CMK (cell line): Measurements from ENCODE around the gene KRT38.
"Not testable (repeated sequence)": the region's sequence is repeated elsewhere in the genome, so short reads cannot be mapped to it uniquely, and the experiment has no call there.

Experiments used
- DNase-seq: peaks from one replicate; pipeline ENCODE4 v3.0.0-alpha.2; 2010; ENCODE audit warnings: low read depth

KRT38 gene

DNA sequence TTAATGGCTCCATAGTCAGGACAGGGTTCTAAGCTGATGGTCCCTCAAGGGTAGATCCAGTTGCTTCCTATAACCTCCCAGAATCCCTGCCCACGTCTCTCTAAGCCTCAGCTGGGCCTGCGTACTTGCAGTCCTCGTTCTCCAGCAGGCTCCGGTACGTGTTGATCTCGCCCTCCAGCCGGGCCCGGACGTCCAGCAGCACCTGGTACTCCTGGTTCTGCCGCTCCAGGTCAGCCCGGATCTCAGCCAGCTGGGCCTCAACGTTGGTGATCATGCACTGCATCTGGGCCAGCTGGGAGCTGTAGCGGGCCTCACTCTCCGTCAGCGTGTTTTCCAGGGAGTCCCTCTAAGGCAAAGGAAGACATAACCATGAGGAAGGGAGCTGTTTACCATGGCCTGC is 21.9 kb upstream of the KRT38 start:
- DNase-seq = no peak

DNA sequence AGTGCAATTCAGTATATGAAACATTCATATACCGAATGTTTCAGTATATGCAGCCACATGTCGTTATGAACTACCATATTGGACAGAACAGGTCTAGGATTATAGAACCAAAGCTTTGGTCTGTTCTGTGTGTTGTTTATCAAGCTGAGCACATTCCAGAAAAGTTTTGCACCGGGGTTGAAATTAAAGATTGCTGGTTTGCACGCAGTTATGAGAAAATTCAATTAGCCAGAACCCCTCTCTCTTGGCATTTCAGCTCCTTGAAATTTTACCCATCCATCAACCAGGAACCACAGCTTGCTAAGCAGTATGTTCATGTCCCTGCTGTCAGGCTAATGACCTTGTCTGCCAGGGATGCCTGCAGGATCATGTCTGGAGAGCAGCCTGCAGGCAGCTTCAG is 16.9 kb upstream of the KRT38 start:
- no peak for DNase-seq

DNA sequence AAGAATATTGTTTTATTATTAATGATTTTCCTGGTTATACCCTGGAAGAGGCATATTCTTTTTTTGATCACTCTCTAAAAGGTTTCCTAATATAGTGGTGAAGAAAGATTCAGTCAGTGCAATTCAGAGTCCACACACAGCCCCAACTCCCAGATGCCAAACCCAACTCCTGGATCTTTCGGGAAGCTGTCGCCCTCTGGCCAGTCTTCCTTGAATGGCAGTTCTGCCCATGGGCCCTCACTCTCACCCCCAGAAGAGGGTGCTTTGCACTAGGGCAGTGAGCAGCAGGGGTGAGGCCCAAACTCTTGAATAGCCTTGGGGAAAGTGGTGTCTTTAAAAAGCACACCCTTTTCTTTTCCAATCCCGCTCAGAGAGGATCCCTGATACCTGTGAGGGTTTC is 15.4 kb upstream of the KRT38 start:
- DNase-seq = no peak

DNA sequence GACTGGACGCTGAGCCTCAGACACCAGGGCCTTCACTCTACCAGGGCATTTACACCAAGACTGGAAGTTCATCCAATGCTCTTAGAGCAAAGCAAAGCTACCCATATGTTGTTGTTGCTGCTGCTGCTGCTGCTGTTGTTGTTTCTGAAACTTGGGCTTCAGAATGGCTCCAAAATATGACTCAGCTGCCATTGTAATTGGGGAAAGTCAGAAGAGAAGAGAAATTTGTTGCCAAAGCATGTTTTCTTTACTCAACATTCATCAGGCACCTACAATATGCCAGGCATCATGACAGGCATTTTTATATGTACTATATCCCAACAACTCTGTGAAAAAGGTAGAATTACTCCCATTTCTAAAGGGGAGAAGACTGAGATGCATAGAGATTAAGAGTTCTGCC is 14.5 kb upstream of the KRT38 start:
- no peak for DNase-seq

DNA sequence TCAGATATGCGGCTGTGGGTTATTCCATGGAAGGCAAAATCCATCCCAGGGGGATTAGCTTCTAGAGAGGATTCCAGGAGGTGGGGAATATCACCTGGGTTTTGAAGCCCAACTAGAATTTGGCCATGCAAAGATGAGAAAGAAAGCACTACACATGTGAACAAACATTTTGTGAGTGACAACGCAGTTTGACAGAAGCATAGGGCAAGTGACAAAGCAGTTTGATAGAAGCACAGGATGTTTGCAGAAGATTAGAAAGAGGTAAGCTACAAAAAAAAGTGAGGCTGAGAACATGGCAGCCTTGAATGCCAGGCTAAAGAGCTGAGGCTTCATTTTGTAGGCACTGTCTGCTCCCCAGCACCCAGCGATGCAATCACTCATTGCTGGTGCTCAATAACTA is 12.3 kb upstream of the KRT38 start:
- no peak for DNase-seq

DNA sequence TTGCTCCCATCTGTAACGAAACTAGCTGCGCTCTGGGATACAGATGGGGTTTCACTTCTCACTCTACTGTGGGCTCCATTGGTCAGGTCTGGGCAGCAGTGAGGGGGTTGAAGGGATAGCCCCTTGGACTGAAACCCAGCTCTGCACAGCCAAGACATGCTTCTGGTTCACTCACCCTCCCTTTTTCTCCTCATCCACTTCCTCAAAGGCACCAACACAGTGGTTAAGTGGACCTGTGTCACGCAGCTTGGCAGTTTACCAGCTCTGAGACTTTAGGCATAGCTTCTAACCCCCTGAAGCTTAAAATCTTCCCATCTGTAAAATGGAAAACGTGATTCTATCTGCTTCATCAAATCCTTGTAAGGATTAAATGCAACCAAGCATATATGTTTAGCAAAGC is 11.5 kb upstream of the KRT38 start:
- DNase-seq = no peak

DNA sequence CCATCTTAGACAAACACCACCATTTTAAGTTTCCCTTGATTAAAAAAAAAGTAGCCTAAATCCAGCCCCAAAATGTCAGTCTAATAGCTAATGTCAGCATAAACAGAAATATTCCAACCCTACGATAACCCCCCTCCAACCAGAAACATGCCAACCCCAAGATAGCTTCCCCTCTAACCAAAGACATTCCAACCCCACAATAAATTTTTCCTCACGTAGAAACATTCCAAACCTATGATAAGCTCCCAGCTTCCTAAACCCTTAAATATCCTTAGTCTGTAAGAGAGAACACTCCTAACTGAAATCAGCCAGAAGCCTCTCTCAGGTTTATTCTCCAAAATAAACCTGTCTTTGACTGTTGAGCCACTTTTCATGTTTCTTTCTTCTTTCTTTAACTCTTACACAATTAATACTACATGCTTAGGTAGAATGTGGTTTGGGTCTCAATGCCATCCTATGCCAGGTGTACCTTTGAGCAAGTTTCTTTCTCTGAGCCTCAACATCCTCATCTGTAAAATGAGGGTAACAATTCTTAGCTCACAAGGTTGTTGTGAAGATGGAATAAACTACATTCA is 10.5 kb upstream of the KRT38 start:
- DNase-seq = no peak

DNA sequence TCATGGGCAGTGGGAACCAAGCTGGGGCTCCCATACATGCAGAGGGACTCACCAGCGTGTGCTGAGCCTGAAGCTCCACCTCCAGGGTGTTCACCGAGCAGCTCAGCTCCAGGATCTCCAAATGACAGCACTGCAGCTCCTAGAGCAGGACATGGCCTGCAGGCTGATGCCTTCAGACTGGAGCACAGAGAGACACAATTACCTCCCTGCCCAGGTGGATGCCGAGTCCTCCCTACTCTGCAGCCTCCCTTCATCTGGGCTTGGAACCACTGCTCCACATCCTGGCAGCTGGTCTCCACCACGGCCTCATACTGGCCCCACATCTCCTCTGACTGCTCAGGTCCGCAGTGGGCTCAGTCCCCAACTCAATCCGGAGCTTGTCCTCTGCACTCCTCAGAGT is 8.2 kb upstream of the KRT38 start:
- DNase-seq = no peak

DNA sequence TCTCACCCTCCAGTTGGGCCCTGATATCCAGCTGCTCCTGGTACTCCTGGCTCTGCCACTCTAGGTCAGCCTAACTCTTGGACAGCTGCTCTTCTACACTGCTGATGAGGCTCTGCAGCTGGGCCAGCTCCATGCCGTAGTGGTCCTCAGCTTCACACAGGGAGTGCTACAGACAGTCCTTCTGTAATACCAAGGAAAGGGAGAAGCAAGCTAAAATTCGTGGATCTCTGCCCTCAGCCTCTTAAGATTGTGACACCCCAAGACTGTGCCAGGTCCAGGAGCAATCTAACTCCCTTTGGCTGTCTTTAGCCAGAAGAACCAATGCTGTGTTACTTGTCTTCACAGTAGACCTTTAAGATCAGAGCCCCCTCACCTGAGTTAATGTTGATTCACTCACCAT is 7.7 kb upstream of the KRT38 start:
- DNase-seq = no peak

DNA sequence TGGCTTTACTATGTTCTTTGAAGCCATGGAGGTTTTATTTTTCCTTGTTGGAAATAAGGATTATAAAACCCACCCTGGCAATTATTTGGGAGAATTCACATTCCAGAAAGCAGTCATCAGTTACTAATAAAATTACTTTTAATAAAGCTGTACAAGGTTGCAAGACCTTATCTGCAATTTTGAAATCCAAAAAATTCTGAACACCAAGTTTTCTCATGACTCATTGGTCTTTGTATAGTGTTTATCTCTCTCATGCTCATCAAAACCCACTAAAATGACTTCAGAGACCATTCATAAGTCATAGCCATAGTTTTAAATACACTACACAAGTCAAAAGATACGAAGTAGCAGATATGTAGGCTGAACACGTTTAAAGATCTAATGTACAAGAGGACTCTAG is 6.0 kb upstream of the KRT38 start:
- DNase-seq = no peak

DNA sequence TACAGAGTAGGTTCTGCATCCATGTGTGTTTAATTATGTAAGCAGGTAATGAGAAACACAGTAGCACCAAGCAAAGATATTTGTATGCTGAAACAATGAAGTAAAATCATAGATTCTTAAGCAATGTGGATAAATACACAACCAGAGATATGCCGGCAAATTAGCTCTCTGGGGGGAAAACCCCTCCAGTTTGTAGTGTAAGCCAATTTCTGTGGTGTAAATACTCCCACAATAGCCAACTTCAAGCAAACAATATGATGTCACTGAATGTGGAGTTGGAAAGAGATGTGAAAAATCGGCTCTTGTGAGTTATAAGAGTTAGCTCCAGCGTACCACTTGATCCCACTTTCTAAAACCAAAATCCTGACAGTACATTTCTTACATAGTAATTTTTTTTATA is 3.9 kb upstream of the KRT38 start:
- DNase-seq = no peak

DNA sequence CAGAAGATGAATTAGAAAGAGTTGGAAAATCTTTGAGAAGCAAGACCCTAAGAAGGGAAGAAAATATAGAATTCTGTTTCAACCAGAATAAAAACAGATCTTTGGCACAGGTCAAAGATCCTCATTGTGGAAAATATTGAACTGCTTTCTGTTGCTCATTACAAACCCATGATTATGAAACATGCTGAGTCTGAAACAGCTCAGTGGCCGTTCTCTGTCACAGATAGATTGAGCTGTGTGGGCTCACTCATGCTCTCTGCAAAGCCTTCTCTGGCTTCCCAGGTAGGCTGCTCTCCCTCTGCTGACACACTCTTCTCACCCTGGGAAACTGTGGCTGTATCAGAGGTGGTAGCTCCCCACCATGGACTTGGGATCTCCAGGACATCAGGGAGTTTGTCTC is 3.4 kb upstream of the KRT38 start:
- no peak for DNase-seq

DNA sequence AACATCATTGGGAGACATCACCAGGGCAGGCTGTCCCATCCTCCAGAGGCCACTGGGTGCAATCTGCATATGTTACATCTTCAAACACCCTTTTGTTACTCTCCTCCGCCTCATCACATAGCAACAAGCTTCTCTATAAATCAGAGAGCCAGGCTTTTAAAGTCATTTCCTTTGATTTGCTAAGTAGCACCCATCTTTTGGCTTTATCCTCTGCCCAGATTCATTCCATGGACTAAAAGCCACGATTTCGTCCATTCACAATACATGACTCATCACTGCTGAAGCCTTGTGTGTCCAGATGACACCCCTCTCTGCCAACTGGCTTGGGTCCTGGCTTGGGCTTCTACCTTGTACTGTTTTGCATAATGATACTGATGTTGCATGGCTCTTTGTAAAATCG is 2.0 kb upstream of the KRT38 start:
- no peak for DNase-seq

DNA sequence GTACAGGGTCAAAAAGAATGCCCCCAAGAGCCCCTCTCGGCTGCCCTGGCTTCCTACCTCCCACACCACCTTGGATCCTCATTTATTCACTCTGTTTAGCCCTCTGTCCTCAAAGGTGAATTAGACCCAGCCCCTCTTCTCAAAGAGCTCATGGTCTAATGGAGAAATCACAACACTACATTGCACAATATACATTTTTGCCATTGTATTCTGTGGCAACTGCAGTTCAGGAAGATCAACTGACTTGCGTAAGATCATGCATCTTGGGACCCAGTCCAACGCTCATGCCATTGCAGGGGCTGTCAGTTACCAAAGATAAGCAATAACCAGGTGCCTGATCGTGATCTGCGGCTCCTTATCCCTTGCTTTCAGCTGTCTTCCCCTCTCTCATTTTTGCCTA is 1.4 kb downstream of the KRT38 start:
- no peak for DNase-seq

DNA sequence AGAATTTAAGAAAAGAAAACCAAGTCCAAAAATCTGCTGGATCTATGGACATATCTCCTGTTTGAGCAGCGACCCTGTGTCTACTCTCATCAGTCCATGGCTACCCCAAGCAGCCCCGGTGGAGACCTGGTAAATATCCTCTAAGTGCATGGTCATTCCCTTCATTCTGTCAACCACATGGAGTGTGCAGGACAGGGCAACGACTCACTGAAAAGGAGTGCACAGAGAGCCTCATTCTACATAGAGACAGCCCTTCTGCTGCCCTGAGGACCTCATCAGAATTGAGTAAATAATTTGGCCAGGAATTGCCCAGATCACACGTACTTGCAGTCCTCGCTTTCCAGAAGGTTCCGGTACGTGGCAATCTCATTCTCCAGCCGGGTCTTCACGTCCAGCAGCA is 3.0 kb downstream of the KRT38 start:
- no peak for DNase-seq

DNA sequence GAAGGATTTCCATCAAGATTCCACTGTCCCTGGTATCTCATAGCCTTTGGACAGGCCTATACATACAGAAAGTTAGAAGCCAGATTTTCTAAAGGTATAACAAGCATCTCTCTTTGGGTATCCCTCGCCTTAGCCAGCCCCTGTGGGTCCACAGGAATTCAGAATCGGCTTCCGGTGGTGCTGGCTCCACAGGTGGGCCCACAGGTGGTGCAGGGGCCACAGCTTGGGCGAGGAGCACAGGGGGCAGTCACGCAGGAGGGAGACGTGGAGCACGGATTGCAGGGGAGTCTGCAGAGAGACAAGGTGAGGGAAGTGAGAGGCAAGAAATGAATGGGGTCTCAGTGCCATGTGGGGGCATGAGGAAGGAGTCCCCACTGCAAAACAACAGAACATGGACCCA is 3.5 kb downstream of the KRT38 start:
- no peak for DNase-seq

DNA sequence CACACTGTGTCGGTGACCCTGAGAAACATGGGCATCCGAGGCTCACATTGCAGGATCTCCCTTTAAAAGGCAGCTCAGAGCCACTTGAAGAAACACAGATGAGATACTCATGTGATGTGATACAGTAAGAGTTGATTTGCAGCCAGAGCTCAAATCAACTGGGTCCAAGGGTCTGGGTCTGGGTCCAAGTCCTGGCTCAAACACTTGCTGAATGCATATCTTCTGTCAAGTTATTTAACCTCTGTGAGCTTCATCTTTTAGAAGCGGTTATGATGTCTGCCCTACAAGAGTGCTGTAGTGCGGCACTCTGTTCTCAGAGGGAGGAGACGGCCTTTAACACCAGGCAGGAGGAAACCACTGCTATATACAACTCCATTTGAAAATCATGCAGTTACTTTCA is 6.4 kb downstream of the KRT38 start:
- no peak for DNase-seq

DNA sequence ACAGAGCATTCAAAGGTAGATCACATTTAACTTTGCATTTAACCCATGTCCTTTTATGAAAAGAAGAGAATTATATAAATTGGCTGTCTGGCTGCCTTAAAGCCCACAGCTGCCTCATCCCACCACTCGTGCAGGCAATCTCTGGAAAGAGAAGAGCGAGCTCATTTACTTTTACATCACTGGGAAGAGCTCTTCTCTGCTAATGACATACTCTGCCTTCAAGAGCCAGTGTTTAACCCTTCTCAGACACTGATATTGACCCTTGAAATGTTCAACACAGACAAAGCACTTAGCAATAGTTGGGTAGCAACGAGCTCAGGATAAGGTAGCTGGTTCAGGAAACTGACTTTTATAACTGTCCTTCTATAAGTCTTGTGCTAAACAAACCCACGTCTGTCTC is 6.8 kb downstream of the KRT38 start:
- DNase-seq = no peak

DNA sequence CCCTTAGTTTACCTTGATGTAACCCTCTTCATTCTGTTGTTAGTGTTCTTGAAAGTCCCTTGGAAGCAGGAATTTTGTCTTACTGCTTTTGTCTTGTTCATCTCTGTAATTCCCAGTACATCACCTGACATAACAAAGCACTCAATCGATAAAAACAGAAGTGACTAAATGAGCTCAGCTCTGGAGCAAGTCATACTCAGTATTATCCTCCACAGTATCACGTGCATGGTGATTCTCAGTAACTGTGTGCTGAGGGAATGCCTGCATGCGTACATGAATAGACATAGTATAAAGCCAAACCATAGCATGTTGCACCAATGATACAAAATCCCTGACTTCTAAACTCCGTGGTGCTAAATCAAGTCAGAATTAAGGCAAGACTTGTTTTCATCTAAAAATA is 7.2 kb downstream of the KRT38 start:
- no peak for DNase-seq

DNA sequence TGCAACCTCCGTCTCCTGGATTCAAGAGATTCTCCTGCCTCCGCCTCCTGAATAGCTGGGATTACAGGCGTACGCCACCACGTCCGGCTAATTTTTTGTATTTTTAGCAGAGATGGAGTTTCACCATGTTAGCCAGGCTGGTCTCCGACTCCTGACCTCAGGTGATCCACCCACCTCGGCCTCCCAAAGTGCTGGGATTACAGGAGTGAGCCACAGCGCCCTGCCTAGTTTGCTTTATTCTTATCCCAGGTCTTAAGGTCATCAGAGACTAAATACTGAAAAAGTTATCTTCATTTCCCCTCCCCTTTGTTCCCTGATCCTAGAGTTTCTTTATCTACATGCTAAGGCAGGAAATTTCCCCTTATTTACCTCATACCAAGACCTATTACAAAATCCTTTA is 10.4 kb downstream of the KRT38 start:
- not testable (repeated sequence) for DNase-seq

DNA sequence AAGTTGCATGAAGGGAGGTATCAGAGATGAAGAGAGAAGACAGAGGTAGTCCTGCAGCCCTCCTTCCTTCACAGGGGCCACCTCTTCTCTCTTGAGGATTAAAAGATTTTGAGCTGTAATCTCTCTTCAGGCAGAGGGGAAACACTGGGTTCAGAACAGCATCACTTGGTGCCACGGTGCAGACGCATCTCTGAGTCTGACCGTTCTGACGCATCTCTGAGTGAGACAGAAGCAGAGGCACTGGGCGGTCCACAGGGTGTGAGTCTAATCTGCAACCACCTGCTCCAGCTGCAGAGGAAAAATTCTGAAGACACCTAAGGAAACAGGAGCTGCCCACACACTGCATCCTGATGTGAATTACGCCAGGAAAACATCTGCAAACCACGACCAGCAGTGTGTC is 11.1 kb downstream of the KRT38 start:
- DNase-seq = no peak

DNA sequence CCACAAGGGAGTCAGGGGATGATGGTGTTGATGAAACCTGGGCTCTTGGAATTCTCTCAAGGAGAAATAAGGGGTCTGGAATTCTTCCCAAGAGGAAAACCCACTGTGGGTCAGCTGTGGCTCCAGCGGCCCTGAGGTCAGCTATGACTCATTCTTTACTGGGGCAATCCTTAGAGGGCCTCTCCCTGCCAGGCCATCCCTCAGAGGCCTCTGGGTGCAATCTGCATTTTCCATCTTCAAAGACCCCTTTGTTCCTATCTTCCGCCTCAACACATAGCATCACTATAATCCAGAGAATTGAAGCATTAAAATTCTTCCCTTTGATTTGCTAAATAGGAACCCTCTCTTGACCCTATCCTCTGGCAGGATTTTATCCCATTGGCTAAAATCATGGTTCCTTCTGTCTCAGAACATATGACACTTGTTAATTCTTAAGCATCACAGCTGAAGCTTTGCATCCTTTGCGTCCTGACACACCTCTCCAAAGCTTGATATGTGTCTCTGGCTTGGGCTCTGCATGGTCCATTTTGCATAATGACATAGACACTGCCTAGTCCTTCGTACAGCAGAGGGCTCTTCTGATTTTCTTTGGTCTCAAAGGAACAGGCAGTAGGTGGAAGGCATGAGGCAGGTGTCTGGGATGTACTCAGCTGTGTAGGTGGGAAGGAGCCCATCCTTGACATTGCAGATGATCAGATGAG is 12.0 kb downstream of the KRT38 start:
- no peak for DNase-seq

DNA sequence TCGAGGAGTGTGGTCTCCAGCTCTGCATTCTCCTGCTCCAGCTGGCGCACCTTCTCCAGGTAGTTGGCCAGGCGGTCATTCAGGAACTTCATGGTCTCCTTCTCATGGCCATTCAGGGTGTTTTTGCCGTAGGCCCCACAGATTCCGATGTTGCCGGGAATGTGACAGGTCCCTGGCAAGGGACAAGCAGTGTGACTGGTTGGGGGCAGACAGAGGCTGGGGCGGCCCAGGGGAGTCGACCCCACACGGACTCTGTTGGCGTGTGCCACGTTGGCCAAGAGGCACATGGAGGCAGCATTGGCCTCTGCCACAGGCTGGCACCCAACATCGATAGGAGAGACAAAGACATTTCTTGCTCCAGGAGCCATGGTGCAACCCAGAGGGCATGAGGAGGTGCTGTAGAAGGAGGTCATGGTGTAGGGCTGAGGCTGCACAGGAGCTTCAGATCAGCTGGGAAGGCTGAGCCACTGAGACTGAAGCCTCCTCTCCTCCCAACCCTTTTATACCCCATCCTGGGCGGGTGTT is 16.6 kb downstream of the KRT38 start, which contains the start of gene KRT37:
TSS of gene KRT37 (minus strand) at position 475 of the 525 bp plus-strand sequence. CDS start at position 413, 62 bp downstream.
- DNase-seq = no peak

DNA sequence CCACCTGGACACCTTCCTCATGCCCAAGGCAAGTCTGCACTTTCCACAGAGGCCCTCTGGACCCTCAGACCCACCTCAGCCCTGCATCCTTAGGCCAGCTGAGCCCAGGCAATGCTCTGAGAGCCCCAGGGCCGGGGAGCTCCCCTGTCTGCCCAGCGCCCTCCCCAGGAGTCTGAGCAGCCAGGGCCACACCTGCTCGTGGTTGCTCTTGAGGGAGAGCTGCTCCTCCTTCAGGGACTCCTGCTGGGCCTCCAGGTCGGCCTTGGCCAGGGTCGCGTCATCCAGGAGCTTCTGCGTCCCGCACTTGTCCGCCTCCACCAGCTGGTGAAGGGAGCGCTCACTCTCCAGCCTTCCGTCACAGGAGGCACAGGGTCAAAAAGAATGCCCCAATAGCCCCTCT is 18.2 kb downstream of the KRT38 start:
- DNase-seq = not testable (repeated sequence)
